ENCODE measurements around the gene LPIN3. TPM values are rescaled to one million over a fixed set of nuclear protein-coding genes. Genes with fewer than 3 reads are reported as not detected.

LPIN3 gene
- total RNA-seq, 1 experiment from 2014 or later: 3.8 TPM

- Histone ChIP-seq H2BK12ac (ENCODE audit: insufficient read length, low read depth, low read length) (no peak overlapping the region), H3K9ac (ENCODE audit: extremely low read depth, insufficient read length, low read length) (no peak overlapping the region), H3T11ph (ENCODE audit: low read length) (no peak overlapping the region), H3K18ac (ENCODE audit: insufficient read length, low read depth, low read length) (no peak overlapping the region), H4K5ac (ENCODE audit: insufficient read length, low read depth, low read length) (no peak overlapping the region), H2BK20ac (ENCODE audit: low read depth, low read length, poor library complexity, severe bottlenecking) (no peak overlapping the region), H3K27me3 (ENCODE audit: insufficient read depth, low read length) (no peaks in the 10 kb centered on the region), H3K4me2 (ENCODE audit: insufficient read depth, insufficient read length, low read length) (no peak overlapping the region), H3K9me3 (ENCODE audit: control insufficient read depth, low read depth, low read length) (no peaks in the 10 kb centered on the region), H3K23ac (ENCODE audit: insufficient read length, low read depth, low read length) (no peak overlapping the region), H3K4me1 (ENCODE audit: insufficient read depth, low read length) (no peaks in the 10 kb centered on the region; the same call in 1 of the 2 replicates), H3K79me2 (ENCODE audit: insufficient read depth, low read length) (no peaks in the 10 kb centered on the region), H2AFZ (ENCODE audit: low read length) (no peak overlapping the region), H3K79me1 (ENCODE audit: insufficient read depth, low read depth, low read length, poor library complexity, severe bottlenecking) (no peaks in the 10 kb centered on the region), H3K14ac (ENCODE audit: insufficient read depth, low read length) (no peak overlapping the region), H3K4ac (ENCODE audit: low read depth, low read length) (no peak overlapping the region), H2BK5ac (ENCODE audit: insufficient read length, low read length) (no peak overlapping the region), H2BK15ac (ENCODE audit: low read depth, low read length) (no peak overlapping the region), H4K91ac (ENCODE audit: insufficient read length, low read depth, low read length) (no peak overlapping the region), H2BK120ac (ENCODE audit: low read depth, low read length, poor library complexity, severe bottlenecking) (no peak overlapping the region), H3K27ac (ENCODE audit: insufficient read length, low read depth, low read length) (no peak overlapping the region), H4K20me1 (ENCODE audit: control insufficient read depth, insufficient read depth, insufficient read length) (no peaks in the 10 kb centered on the region), H3K23me2 (ENCODE audit: insufficient read length, low read depth, low read length, poor library complexity, severe bottlenecking) (no peaks in the 10 kb centered on the region), H2AK5ac (ENCODE audit: insufficient read length, low read length) (no peak overlapping the region), H3K56ac (ENCODE audit: insufficient read length, low read depth, low read length) (no peak overlapping the region), H4K8ac (replicated peaks; ENCODE audit: insufficient read length, low read depth, low read length) (no peak overlapping the region)
- no peak for DNase-seq
- Mint-ChIP-seq H3K27ac (no peak overlapping the region), H3K27me3 (ENCODE audit: low read depth) (no peaks in the 10 kb centered on the region), H3K4me1 (peaks cover 15 to 22% of the 10 kb centered on the region in 2 experiments), H3K9me3 (no peaks in the 10 kb centered on the region), H3K4me3 (no peak overlapping the region), H3K36me3 (ENCODE audit: insufficient read depth in 1 of 3, low read depth in 3 of 3) (no peaks in the 10 kb centered on the region)
- TF ChIP-seq CTCF (conservative IDR thresholded peaks at IDR 0.05): no peak
- no CpG with 5 or more reads among the region's 5 CpGs for WGBS (ENCODE audit: extremely low coverage, insufficient read length, low lambda C conversion rate)
These were observed 34.4 kb upstream of the LPIN3 start for GRCh38 chr20:41306061-41306727.

Measured in H9 (cell line).